ENCODE data around the gene SORD. TPM values are rescaled to one million over a fixed set of nuclear protein-coding genes. Genes with fewer than 3 reads are reported as not detected.
"Not testable (repeated sequence)": the region's sequence is repeated elsewhere in the genome, so short reads cannot be mapped to it uniquely, and the experiment has no call there.

Gene SORD
- total RNA-seq, 1 experiment from 2014 or later, result 39.1 TPM

DNA sequence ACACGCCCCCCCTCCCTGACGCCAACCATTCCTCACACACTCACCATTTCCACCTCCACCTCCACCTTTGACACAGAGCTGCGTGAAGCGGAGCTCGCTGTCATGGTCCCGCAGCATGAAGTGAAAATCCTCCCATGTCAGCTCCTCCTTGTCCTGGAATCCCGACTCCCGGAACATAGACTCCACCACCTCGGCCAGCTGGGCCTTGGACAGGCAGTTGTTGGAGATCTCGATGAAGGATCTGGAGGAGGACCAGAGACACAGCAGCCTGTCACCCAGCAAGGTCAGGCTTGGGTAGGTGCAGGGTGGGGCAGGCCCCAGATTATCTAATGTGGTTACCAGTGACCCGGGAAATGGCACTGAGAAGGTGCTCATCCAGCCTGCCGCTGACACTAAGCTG is 78.8 kb downstream of the SORD start:
- no peaks in the 10 kb centered on the region for H3K36me3 ChIP-seq
- no peak for DNase-seq
- H3K4me3 ChIP-seq, result no peak overlapping the region
- H3K9me3 ChIP-seq, result no peaks in the 10 kb centered on the region
- H3K27me3 ChIP-seq, result no peaks in the 10 kb centered on the region

DNA sequence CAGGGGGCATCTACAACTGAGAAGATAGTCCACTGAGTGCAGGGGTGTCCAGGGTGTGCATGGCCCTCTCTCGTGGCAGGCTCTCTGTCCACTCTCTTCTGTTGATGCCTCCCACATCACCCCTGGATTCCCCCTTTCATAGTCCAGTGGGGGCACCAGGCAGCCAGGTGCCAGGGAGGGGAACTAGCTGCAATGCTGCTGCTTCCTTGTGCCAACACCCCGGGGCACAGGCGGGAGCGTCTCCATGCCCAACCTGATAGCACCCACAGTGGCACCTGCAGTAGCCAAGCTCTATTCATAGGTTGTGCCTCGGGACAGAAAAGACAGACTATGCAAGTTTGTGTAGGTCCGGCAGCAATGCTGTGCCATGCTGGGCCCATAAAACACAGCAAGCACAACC is 79.2 kb downstream of the SORD start:
- no peaks in the 10 kb centered on the region for H3K27me3 ChIP-seq

DNA sequence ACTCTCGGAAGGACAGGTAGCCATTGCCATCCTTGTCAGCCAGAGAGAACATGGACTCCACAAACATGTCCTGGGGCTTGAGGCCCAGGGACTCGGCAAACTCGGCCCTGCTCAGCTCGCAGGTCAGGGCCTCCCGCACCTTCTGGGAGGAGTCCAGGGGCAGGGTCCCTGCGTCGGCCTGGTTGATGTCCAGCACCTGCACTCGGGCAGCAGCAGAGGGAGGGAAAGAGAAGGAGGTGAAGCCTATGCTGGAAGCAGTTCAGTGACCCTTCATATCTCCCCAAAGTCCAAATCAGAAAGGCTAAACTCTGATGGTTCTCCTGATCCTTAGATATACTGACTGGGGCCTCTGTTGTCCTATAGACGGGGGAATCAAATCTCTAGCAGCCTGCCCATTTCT is 81.2 kb downstream of the SORD start:
- H3K27me3 ChIP-seq, H3K9me3 ChIP-seq, H3K36me3 ChIP-seq, DNase-seq, H3K4me3 ChIP-seq: not testable (repeated sequence)

More for the DNA sequence above, 79.2 kb downstream of the SORD start:
- DNase-seq, result no peak
- Histone ChIP-seq H3K4me3 (no peak overlapping the region), H3K36me3 (no peaks in the 10 kb centered on the region), H3K9me3 (no peaks in the 10 kb centered on the region)

DNA sequence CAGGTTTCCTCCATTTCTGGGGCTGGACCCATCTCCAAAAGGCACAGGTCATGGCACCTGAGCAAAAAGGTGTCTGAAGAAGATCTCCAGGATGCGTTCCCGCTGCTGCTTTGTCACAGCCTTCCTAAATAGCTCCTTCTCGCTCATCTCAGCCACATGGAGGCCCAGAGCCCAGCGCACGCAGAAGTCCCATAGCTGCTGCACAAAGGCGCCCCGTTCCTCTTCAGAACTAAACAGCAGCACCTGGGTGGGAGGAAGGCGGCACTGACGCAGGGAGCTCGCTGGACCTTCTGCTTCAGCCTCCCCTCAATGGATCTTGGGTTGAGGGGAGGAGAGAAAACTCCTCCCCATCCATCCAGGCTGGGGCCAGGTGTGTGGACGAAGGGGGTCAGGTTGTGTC is 82.6 kb downstream of the SORD start:
- no peak overlapping the region for H3K4me3 ChIP-seq
- no peaks in the 10 kb centered on the region for H3K9me3 ChIP-seq
- H3K36me3 ChIP-seq, result no peaks in the 10 kb centered on the region
- DNase-seq, result no peak
- H3K27me3 ChIP-seq, result no peaks in the 10 kb centered on the region

DNA sequence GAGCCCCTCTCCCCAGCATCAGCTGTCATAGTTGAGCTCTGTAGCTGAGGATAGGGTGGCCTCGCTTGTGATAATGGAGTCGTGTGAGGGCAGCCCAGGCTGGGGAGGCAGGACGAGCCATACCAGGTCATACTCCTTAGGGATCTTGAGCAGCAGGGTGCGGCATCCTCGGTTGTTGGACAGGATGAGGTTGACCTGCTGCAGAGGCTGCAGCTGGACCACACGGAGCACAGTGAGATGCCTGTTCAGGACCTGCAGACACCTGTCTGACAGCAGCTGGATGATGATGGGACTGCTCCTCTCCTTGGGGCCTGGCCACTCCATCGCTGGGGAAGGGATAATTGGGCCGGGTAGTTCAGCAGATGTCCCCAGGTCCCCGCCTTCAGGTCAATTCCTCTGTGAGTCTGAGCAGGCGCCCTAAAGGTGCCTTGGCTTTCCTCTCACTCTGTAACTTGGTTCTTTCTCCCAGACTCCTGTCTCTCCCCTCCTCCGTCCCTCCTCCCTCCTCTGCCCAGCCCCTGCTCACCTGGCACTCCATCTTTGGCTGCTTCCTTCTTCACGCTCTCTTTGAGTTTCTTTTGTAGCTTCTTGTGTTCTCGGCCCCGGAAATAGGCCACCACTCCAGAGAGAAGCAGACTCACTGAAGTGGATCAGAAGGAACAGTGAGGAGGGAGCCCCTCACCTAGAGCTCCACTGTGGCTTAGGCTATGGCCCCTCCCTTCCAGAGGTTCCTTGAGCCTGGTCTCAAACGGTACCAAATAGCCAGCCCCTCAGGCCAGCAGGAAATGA is 83.2 kb downstream of the SORD start:
- H3K4me3 ChIP-seq, result no peak overlapping the region
- H3K27me3 ChIP-seq, result no peaks in the 10 kb centered on the region
- no peaks in the 10 kb centered on the region for H3K36me3 ChIP-seq
- no peak for DNase-seq
- H3K9me3 ChIP-seq, result no peaks in the 10 kb centered on the region

DNA sequence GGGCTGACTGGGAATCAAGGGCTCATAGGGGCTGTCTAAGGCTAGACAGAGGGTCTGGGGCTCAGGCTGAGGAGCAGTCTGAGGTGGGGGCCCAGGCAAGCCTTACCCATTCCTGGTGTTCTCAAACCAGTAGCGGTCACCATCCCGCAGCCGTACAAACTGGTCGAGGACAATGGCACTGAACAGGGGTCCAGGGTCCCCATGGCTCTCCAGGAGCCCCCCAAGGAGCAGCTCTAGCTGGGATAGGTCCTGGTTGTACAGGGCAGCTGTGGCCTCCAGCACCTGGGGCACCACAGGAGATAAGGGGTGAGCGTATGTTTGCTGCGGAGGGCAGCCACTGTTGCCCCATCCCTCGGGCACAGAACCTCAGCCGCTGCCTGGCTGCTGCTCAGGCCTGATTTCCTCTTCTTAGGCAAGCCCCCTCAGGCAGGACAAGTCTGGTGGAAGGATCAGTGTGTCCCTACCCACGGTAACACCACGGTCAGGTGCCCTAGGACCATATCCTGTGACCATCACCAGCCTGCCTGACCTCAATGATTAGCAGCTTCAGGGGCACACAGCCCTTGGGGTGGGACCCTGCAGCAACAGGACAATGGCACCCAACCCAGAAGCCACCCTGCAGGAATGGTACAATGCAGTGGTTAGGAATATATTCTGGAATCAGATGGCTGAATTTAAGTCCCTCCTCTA is 85.1 kb downstream of the SORD start:
- no peak for DNase-seq
- peaks cover 14% of the 10 kb centered on the region for H3K27me3 ChIP-seq
- H3K4me3 ChIP-seq, result no peak overlapping the region
- no peaks in the 10 kb centered on the region for H3K36me3 ChIP-seq
- no peaks in the 10 kb centered on the region for H3K9me3 ChIP-seq

DNA sequence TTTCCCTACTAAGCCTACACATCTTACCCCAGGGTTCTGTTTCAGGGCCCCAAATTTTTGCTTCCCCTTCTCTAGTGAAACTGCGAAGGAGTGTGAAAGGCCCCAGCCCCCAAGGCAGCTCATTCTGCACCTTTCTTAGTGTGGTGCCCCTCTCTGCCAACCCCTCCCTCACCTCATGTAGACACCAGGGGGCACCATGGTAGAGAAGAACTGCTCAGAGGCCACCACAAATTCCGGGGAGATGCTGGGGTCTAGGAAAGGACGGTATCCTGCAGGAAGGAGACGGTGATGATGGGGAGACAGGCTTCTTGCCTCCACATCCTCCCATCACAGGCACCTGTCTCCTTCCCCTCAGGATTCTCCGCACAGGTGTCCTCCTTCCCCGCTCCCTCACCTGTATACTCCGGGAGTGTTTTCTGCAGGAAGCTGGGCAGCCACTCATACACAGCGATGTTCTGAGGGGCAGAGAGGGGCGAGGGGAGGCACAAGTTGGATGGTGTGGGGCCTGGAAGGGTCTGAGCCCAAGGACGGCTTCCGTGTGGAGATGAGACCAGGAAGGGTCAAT is 87.3 kb downstream of the SORD start:
- no peaks in the 10 kb centered on the region for H3K36me3 ChIP-seq
- H3K4me3 ChIP-seq, result no peak overlapping the region
- peaks cover 34% of the 10 kb centered on the region for H3K27me3 ChIP-seq
- no peak for DNase-seq
- no peaks in the 10 kb centered on the region for H3K9me3 ChIP-seq

DNA sequence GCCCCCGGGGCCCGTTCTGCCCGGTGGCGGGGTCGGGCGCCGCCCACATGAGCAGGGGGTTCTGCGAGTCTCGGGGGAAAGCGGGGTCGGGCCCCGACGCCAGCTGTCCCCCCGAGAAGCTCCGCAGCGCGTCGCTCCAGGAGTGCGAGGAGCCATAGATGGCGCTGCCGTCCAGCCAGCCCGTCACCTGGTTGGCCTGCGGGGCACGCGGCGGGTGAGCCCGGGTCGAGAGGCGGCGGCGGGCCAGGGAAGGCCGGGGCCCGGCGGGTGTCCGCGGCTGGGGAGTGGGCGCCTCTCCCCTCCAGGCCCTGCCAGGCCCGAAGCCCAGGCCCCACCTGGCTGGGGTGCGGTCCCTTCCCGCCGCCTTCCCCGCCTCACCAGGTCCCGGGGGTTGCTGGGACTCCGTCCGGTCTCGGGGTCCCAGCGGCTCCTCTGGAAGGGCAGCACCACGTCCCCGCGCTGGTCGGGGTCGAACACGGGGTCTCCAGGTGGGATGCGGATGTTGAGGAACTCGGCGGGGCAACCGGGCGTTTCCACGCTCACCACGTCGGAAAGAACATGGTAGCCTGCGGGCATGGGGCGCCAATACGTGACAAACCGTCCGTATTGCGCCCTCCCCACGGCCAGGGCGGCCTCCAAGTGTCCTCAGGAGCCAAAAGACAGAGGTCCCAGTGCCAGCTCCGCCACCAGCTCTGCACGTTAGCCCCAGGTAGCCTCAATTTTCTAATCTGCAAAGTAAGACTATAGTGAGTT is 88.6 kb downstream of the SORD start:
- H3K36me3 ChIP-seq, result no peaks in the 10 kb centered on the region
- H3K9me3 ChIP-seq, result no peaks in the 10 kb centered on the region
- no peak for DNase-seq
- H3K27me3 ChIP-seq, result peaks cover 34% of the 10 kb centered on the region
- no peak overlapping the region for H3K4me3 ChIP-seq

DNA sequence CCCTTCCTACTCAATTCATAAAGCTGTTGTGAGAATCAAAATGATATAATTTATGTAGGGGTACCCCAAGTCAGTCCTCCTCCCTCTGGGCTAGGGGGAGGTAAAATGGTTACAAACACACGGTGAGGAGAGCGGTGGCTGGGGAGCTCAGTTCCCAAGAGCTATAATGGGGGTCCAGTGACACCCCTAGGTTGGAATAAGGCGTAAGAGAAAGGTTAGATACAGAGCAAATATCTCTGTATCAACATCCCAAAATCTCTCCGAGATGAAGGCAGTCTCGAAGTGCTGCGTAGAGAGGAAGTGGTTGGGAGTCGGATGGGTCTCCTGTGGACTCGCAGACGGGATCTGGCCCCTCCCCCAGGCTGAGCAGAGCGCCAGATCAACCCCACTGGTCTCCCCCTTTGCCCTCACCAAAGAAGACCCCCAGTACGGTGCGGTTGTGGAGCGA is 89.2 kb downstream of the SORD start:
- Histone ChIP-seq H3K36me3 (no peaks in the 10 kb centered on the region), H3K9me3 (no peaks in the 10 kb centered on the region), H3K27me3 (peaks cover 34% of the 10 kb centered on the region), H3K4me3 (no peak overlapping the region)
- DNase-seq, result no peak

DNA sequence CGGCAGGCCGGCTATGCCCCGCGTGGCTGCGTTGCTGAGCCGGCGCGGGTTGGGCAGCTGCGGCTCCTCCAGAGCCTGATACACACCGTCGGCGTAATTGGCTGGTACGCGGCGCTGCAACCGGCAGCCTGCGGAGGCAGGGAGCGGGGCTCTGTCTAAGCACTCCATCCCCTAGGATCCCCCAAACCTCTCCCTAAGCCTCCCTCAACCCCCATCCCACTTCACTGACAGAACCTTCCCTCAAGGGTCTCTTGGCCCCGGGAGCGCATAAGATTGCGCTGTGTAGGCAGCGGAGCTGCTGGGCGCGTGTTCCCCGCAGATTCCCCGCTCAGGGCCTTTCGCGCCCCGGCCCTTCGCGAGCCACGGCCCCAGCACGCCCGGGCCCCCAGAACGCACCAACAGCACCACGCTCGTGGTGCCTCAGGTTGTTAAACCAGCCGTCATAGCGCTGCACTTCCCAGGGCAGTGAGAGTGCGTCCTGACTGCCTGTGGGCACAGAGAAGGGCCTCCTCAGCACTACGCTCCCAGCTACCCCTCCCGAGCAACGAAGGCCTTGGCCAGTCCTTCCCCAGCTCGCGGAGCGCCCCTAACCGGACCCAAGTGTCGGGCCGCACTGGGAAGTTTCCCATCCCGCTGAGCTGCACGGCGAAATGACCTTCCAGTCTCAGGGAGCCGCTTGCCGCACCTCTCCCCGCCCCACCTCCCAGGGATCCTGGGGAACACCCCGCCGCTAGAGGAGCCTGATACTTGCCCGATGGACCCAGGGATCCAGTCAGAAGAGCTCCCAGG is 89.8 kb downstream of the SORD start:
- H3K36me3 ChIP-seq, result no peaks in the 10 kb centered on the region
- peaks cover 34% of the 10 kb centered on the region for H3K27me3 ChIP-seq
- no peak for DNase-seq
- no peaks in the 10 kb centered on the region for H3K9me3 ChIP-seq
- H3K4me3 ChIP-seq, result no peak overlapping the region

DNA sequence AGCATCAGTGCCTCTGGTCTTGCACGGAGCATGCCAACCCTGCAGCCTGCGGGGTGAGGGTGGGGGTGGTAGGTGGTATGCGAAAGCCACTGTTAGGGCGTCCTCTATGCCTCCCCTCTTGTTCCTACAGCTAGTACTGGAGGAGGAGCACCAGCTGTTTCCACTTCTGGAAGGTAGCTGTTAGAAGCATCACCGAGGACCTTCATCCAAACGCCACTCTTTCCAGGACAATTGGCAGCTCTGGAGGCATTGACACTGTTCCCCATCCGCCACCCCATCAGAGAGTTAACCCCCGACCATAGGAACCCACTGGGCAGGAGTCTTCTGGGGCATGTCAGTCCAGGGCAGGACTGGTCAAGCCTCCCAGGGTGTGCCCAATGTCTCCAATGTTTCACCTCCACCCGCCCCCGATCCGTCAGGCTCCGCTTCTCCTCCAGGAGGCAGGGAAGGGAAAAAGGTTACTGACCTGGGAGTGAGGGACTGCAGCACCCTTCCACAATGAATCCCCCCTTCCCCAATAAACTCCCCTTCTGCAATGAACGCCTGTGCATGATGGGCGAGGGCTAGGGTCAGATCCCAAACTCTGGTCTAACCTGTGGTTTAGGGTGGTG is 90.5 kb downstream of the SORD start:
- H3K9me3 ChIP-seq, result no peaks in the 10 kb centered on the region
- no peak for DNase-seq
- peaks cover 34% of the 10 kb centered on the region for H3K27me3 ChIP-seq
- H3K36me3 ChIP-seq, result no peaks in the 10 kb centered on the region
- no peak overlapping the region for H3K4me3 ChIP-seq

DNA sequence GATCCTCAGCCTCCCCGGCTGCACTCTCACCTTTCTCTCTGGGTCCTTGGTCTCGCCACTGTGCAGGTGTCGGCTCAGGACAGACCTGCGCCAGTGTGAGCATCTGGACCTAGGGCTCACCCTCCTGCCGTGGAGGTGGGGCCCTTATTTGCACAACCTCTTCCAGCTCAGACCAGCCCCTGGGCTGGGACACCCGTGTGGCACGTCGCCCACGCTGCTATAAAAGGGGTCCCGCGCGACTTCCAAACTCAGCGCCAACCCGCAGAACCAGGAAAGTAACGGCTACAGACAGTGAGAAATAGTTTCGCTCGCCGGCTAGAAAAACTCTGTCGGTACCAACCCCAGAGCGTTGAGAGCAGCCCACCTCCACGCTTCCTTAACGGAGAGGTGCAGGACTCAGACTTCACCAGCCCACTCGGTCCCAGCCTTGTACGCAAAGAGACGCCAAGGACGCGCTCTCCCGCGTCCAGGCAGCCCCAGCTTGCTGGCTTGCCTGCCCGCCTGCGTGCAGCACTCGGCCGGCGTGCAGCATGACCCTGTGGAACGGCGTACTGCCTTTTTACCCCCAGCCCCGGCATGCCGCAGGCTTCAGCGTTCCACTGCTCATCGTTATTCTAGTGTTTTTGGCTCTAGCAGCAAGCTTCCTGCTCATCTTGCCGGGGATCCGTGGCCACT is 91.2 kb downstream of the SORD start, which contains the start of the genes DUOX2 and DUOXA2:
TSS of gene DUOX2 (minus strand) at position 97 of the 675 bp plus-strand sequence. CDS start 761 bp downstream, outside the sequence.
TSS of gene DUOXA2 (plus strand) at position 251 of the 675 bp plus-strand sequence. CDS start at position 531, 280 bp downstream.
- no peak within 1 kb of the TSS for H3K4me3 ChIP-seq
- no peaks in the 10 kb centered on the region for H3K9me3 ChIP-seq
- DNase-seq, result no peak
- peaks cover 34% of the 10 kb centered on the region for H3K27me3 ChIP-seq
- H3K36me3 ChIP-seq, result no peaks in the 10 kb centered on the region

DNA sequence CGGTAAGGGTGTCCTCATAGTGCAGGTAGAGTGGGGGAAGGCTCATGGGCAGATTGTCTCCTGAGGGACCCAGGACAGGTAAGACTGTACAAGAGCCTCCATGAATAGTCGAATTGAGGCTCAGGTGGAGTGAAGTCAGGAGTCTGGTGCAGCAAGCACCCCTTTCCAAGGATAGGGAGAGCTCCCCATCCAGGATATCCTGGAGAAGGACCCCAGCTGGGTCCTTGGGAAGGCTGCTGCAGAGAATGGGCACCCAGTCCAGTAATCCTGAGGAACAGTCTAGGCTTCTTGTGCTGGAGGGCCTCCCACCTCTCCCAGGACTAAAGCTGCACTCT is 91.7 kb downstream of the SORD start:
- no peak for DNase-seq
- H3K27me3 ChIP-seq, result peaks cover 34% of the 10 kb centered on the region

DNA sequence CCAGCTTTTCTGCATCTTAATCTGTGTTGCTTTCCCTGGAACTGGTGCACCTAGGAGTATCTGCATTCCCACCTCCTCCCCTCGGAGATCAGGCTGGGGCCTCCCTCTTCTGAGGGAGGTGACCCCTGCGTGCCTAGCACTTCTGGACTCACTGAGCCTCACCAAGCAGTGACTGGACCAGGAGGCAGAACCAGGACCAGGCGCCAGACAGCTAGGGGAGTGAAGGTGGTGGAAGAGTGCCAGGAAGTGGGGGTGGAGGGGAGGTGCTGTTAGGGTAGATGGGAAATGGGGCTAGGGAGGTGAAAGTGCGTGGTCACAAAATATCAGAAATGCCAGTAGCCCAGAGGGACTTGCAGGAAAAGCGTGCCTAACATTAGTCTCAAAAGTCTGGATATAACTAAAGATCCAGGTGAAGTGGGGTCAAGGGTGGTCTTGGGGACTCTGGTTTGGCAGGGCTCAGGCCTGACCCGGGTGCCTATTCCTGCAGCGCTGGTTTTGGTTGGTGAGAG is 92.4 kb downstream of the SORD start:
- no peak for DNase-seq
- H3K4me3 ChIP-seq, result no peak overlapping the region
- H3K36me3 ChIP-seq, result no peaks in the 10 kb centered on the region
- no peaks in the 10 kb centered on the region for H3K9me3 ChIP-seq
- H3K27me3 ChIP-seq, result peaks cover 34% of the 10 kb centered on the region

More for the DNA sequence above, 91.7 kb downstream of the SORD start:
- Histone ChIP-seq H3K36me3 (no peaks in the 10 kb centered on the region), H3K4me3 (no peak overlapping the region), H3K9me3 (no peaks in the 10 kb centered on the region)

DNA sequence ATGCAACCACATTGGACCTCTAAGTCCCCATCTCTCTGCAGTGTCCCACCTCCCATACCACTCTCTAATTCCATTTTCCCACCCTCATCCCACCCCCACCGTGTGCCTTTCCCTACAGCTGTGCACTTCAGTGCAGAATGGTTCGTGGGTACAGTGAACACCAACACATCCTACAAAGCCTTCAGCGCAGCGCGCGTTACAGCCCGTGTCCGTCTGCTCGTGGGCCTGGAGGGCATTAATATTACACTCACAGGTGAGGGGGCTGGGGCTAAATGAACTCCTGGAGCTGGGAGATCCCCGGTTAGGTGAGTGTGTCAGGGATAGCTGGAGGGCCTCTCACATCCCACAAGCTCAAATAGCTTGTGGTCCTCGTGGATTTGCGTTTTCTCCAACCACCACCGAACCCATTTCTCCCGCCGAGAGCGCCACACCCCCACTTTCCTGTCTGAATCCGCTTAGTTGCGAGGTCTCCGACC is 93.0 kb downstream of the SORD start:
- H3K36me3 ChIP-seq, result no peaks in the 10 kb centered on the region
- peaks cover 34% of the 10 kb centered on the region for H3K27me3 ChIP-seq
- DNase-seq, result no peak
- H3K4me3 ChIP-seq, result no peak overlapping the region
- no peaks in the 10 kb centered on the region for H3K9me3 ChIP-seq
